ENCODE data around the gene ZCCHC4. TPM values are rescaled to one million over a fixed set of nuclear protein-coding genes. Genes with fewer than 3 reads are reported as not detected.
"Not testable (repeated sequence)": the region's sequence is repeated elsewhere in the genome, so short reads cannot be mapped to it uniquely, and the experiment has no call there.

Gene ZCCHC4
- polyA plus RNA-seq, 1 donor: 12.2 TPM

DNA sequence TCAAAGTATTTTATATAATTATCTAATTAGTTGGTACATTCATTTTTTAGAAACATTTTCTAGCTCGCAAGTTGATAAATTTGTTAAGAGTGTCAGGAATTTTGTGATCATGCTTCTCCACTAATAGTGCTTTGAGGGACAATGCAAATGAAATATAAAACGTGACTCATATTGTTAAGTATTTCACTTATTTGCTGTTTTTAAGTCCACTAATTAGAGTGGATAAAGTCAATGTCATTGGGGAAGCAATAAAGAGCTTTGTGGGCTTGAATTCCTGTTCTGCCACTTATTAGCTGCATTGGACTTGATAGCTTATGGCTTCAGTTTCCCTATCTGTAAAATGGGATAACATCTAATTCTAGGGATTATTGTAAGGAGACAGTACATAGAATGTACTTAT is 38.0 kb downstream of the ZCCHC4 start:
- no peak overlapping the region for H3K27ac ChIP-seq (ENCODE audit: low read length)
- H3K4me1 ChIP-seq (ENCODE audit: control insufficient read depth, insufficient read depth, low read length): no peaks in the 10 kb centered on the region
- peaks cover 17% of the 10 kb centered on the region for H3K36me3 ChIP-seq (ENCODE audit: control insufficient read depth, insufficient read depth, low read length)
- no peak for DNase-seq
- H3K4me3 ChIP-seq (ENCODE audit: low read length): no peak overlapping the region
- no peaks in the 10 kb centered on the region for H3K9me3 ChIP-seq (ENCODE audit: control insufficient read depth, low read depth, low read length)
- WGBS (ENCODE audit: insufficient coverage, low lambda C conversion rate): 100% methylated on average over 1 of the region's 2 CpGs
- H3K27me3 ChIP-seq (ENCODE audit: control insufficient read depth, insufficient read depth, low read length): no peaks in the 10 kb centered on the region

GRCh38 chr4:25351777-25352416 is 39.3 kb downstream of the ZCCHC4 start:
- Histone ChIP-seq H3K27me3 (ENCODE audit: control insufficient read depth, insufficient read depth, low read length) (no peaks in the 10 kb centered on the region), H3K4me3 (ENCODE audit: low read length) (no peak overlapping the region), H3K36me3 (ENCODE audit: control insufficient read depth, insufficient read depth, low read length) (peaks cover 15% of the 10 kb centered on the region), H3K27ac (ENCODE audit: low read length) (no peak overlapping the region), H3K4me1 (ENCODE audit: control insufficient read depth, insufficient read depth, low read length) (no peaks in the 10 kb centered on the region), H3K9me3 (ENCODE audit: control insufficient read depth, low read depth, low read length) (no peaks in the 10 kb centered on the region)
- WGBS (ENCODE audit: insufficient coverage, low lambda C conversion rate): no CpG with 5 or more reads among the region's 4 CpGs
- no peak for DNase-seq

DNA sequence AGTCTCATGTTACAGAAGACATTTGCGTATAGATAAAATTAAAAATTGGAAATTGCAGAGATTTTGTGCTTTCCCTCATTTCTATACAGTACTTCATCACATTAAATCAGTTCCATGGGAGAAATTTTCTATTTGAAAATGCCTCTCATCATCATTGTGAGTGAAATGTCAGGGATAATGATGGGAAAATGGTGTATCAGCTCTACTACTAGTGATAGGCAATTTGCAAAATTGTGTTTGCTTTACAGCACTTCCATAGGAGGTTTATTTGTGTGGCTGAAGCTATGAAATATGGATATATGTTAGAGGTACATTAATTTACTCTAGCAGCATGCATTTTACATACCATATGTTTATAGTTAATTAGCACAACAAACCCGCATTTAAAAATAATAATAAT is 43.5 kb downstream of the ZCCHC4 start:
- Histone ChIP-seq H3K9me3 (ENCODE audit: control insufficient read depth, low read depth, low read length) (peaks cover 3% of the 10 kb centered on the region), H3K4me3 (ENCODE audit: low read length) (no peak overlapping the region), H3K4me1 (ENCODE audit: control insufficient read depth, insufficient read depth, low read length) (no peaks in the 10 kb centered on the region), H3K27me3 (ENCODE audit: control insufficient read depth, insufficient read depth, low read length) (no peaks in the 10 kb centered on the region), H3K27ac (ENCODE audit: low read length) (no peak overlapping the region), H3K36me3 (ENCODE audit: control insufficient read depth, insufficient read depth, low read length) (peaks cover 24% of the 10 kb centered on the region)
- 100% methylated on average over 2 of the region's 2 CpGs for WGBS (ENCODE audit: insufficient coverage, low lambda C conversion rate)
- no peak for DNase-seq

GRCh38 chr4:25358515-25359275 is 46.1 kb downstream of the ZCCHC4 start:
- Histone ChIP-seq H3K36me3 (ENCODE audit: control insufficient read depth, insufficient read depth, low read length) (peaks cover 16% of the 10 kb centered on the region), H3K9me3 (ENCODE audit: control insufficient read depth, low read depth, low read length) (peaks cover 3% of the 10 kb centered on the region), H3K27me3 (ENCODE audit: control insufficient read depth, insufficient read depth, low read length) (no peaks in the 10 kb centered on the region), H3K4me1 (ENCODE audit: control insufficient read depth, insufficient read depth, low read length) (no peaks in the 10 kb centered on the region), H3K27ac (ENCODE audit: low read length) (no peak overlapping the region), H3K4me3 (ENCODE audit: low read length) (no peak overlapping the region)
- WGBS (ENCODE audit: insufficient coverage, low lambda C conversion rate): no CpG with 5 or more reads among the region's 14 CpGs
- no peak for DNase-seq

- H3K4me3 ChIP-seq (ENCODE audit: low read length): no peak overlapping the region
- peaks cover 3% of the 10 kb centered on the region for H3K9me3 ChIP-seq (ENCODE audit: control insufficient read depth, low read depth, low read length)
- H3K36me3 ChIP-seq (ENCODE audit: control insufficient read depth, insufficient read depth, low read length): peaks cover 23% of the 10 kb centered on the region
- no peaks in the 10 kb centered on the region for H3K27me3 ChIP-seq (ENCODE audit: control insufficient read depth, insufficient read depth, low read length)
- no peaks in the 10 kb centered on the region for H3K4me1 ChIP-seq (ENCODE audit: control insufficient read depth, insufficient read depth, low read length)
- no peak for DNase-seq
- no CpG with 5 or more reads among the region's 9 CpGs for WGBS (ENCODE audit: insufficient coverage, low lambda C conversion rate)
- H3K27ac ChIP-seq (ENCODE audit: low read length): no peak overlapping the region
Measured at GRCh38 chr4:25361253-25361652, 48.7 kb downstream of the ZCCHC4 start.

GRCh38 chr4:25367004-25367621 is 54.5 kb downstream of the ZCCHC4 start:
- Histone ChIP-seq H3K4me1 (ENCODE audit: control insufficient read depth, insufficient read depth, low read length) (no peaks in the 10 kb centered on the region), H3K36me3 (ENCODE audit: control insufficient read depth, insufficient read depth, low read length) (peaks cover 12% of the 10 kb centered on the region), H3K27ac (ENCODE audit: low read length) (no peak overlapping the region), H3K9me3 (ENCODE audit: control insufficient read depth, low read depth, low read length) (no peaks in the 10 kb centered on the region), H3K4me3 (ENCODE audit: low read length) (no peak overlapping the region), H3K27me3 (ENCODE audit: control insufficient read depth, insufficient read depth, low read length) (no peaks in the 10 kb centered on the region)
- WGBS (ENCODE audit: insufficient coverage, low lambda C conversion rate): 92% methylated on average over 2 of the region's 2 CpGs
- DNase-seq: peak in 1 of 2 donors; percentile 37

- peaks cover 12% of the 10 kb centered on the region for H3K36me3 ChIP-seq (ENCODE audit: control insufficient read depth, insufficient read depth, low read length)
- no peak overlapping the region for H3K27ac ChIP-seq (ENCODE audit: low read length)
- H3K9me3 ChIP-seq (ENCODE audit: control insufficient read depth, low read depth, low read length): no peaks in the 10 kb centered on the region
- H3K4me1 ChIP-seq (ENCODE audit: control insufficient read depth, insufficient read depth, low read length): peaks cover 3% of the 10 kb centered on the region
- no peak for DNase-seq
- H3K4me3 ChIP-seq (ENCODE audit: low read length): no peak overlapping the region
- H3K27me3 ChIP-seq (ENCODE audit: control insufficient read depth, insufficient read depth, low read length): no peaks in the 10 kb centered on the region
Measured at GRCh38 chr4:25367877-25368276, 55.3 kb downstream of the ZCCHC4 start.

GRCh38 chr4:25368315-25368714 is 55.7 kb downstream of the ZCCHC4 start:
- H3K9me3 ChIP-seq (ENCODE audit: control insufficient read depth, low read depth, low read length): no peaks in the 10 kb centered on the region
- H3K36me3 ChIP-seq (ENCODE audit: control insufficient read depth, insufficient read depth, low read length): peaks cover 12% of the 10 kb centered on the region
- no peaks in the 10 kb centered on the region for H3K27me3 ChIP-seq (ENCODE audit: control insufficient read depth, insufficient read depth, low read length)
- DNase-seq: no peak
- H3K4me3 ChIP-seq (ENCODE audit: low read length): no peak overlapping the region
- 53% methylated on average over 3 of the region's 6 CpGs for WGBS (ENCODE audit: insufficient coverage, low lambda C conversion rate)
- H3K27ac ChIP-seq (ENCODE audit: low read length): peak overlapping the region; percentile 21
- peaks cover 6% of the 10 kb centered on the region for H3K4me1 ChIP-seq (ENCODE audit: control insufficient read depth, insufficient read depth, low read length)

- 15% methylated on average over 2 of the region's 2 CpGs for WGBS (ENCODE audit: insufficient coverage, low lambda C conversion rate)
- H3K9me3 ChIP-seq (ENCODE audit: control insufficient read depth, low read depth, low read length): no peaks in the 10 kb centered on the region
Measured at GRCh38 chr4:25370242-25370641, 57.7 kb downstream of the ZCCHC4 start.

DNA sequence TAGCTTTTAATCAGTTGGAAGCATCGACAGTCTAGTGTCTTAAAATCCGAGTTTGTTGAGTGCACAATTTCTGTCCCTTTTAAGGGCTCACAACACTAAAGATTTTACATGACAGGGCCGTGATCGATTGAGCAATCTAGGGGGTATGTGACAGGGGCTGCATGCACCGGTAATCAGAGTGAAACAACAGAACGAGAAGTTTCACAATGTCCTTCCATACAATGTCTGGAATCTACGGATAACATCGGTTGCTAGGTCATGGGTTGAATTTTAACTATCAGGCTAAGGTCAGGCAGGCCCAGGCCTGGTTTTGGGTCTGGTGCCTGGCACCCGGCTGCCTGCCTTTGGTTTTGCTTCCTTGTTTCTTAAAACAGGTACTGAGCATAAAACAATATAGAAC is 60.0 kb downstream of the ZCCHC4 start:
- Histone ChIP-seq H3K27ac (ENCODE audit: low read length) (peak overlapping the region; percentile 55), H3K4me1 (ENCODE audit: control insufficient read depth, insufficient read depth, low read length) (peaks cover 15% of the 10 kb centered on the region)
- not testable (repeated sequence) for H3K36me3 ChIP-seq (ENCODE audit: control insufficient read depth, insufficient read depth, low read length); DNase-seq; H3K27me3 ChIP-seq (ENCODE audit: control insufficient read depth, insufficient read depth, low read length); H3K9me3 ChIP-seq (ENCODE audit: control insufficient read depth, low read depth, low read length); H3K4me3 ChIP-seq (ENCODE audit: low read length)
- WGBS (ENCODE audit: insufficient coverage, low lambda C conversion rate): no CpG with 5 or more reads among the region's 9 CpGs

More at GRCh38 chr4:25370242-25370641, 57.7 kb downstream of the ZCCHC4 start:
- peaks cover 15% of the 10 kb centered on the region for H3K4me1 ChIP-seq (ENCODE audit: control insufficient read depth, insufficient read depth, low read length)
- no peaks in the 10 kb centered on the region for H3K27me3 ChIP-seq (ENCODE audit: control insufficient read depth, insufficient read depth, low read length)
- H3K27ac ChIP-seq (ENCODE audit: low read length): no peak overlapping the region
- H3K36me3 ChIP-seq (ENCODE audit: control insufficient read depth, insufficient read depth, low read length): peaks cover 4% of the 10 kb centered on the region
- DNase-seq: no peak
- H3K4me3 ChIP-seq (ENCODE audit: low read length): no peak overlapping the region

Measured in large intestine (tissue), 3 donors.